Esophagus muscularis mucosa (tissue), 4 donors: ENCODE measurements around the gene HBS1L. TPM values are rescaled to one million over a fixed set of nuclear protein-coding genes. Genes with fewer than 3 reads are reported as not detected.

Experiments used
- DNase-seq: peaks from one replicate; pipeline ENCODE4 v3.0.0-alpha.2; 2017; ENCODE audit errors: extremely low spot score
- H3K27ac ChIP-seq, 4 donors: fragments of 200-600 bp; sonication (generic); replicated peaks in 1 of 4; 1 replicate in 3 of 4; 2 replicates in 1 of 4; pipeline ENCODE4 v1.5.1; 2016 to 2019; ENCODE audit warnings: mild to moderate bottlenecking in 1 of 4
- H3K27me3 ChIP-seq, 4 donors: fragments of 200-600 bp; sonication (generic); one replicate each; pipeline versions ENCODE4 v1.5.1 to v1.6.0; 2016 to 2019
- H3K36me3 ChIP-seq, 4 donors: fragments of 200-600 bp; sonication (generic); one replicate each; pipeline ENCODE4 v1.5.1; 2016 to 2019
- H3K4me1 ChIP-seq, 4 donors: fragments of 200-600 bp; sonication (generic); one replicate each; pipeline ENCODE4 v1.5.1; 2016 to 2019
- H3K4me3 ChIP-seq, 4 donors: fragments of 200-600 bp; sonication (generic); 1 replicate in 2 of 4; 2 replicates in 2 of 4; pipeline ENCODE4 v1.5.1; 2016 to 2019; ENCODE audit warnings: mild to moderate bottlenecking in 4 of 4, moderate library complexity in 1 of 4
- H3K9me3 ChIP-seq, 4 donors: fragments of 200-600 bp; sonication (generic); 1 replicate in 3 of 4; 2 replicates in 1 of 4; pipeline ENCODE4 v1.5.1; 2016 to 2019
- EP300 ChIP-seq: sonication (generic); formaldehyde crosslinking; IDR thresholded peaks from one replicate; pipeline ENCODE4 v1.6.1; 2017; ENCODE audit warnings: antibody characterized with exemption
- POLR2A ChIP-seq: fragments of 450-650 bp; IDR thresholded peaks from one replicate; pipeline ENCODE4 v1.6.1; 2017; ENCODE audit warnings: antibody characterized with exemption, moderate library complexity, mild to moderate bottlenecking, low read depth
- POLR2AphosphoS5 ChIP-seq, 2 donors: sonication (generic); formaldehyde crosslinking; IDR thresholded peaks; one replicate each; pipeline ENCODE4 v1.6.1; 2017; ENCODE audit warnings: antibody characterized with exemption in 2 of 2
- WGBS: methylation state at CpG from one replicate; pipeline ENCODE4 v1.1.5; 2018; 5-methylcytosine and 5-hydroxymethylcytosine counted together
- intact Hi-C: fragments of 100-400 bp; cut with DNase I; formaldehyde crosslinking; loops from one replicate; pipeline ENCODE4 v1.15.1; 2023
- total RNA-seq, 4 donors: library from RNA; depleted of rRNA; stranded (reverse); fragments of >200 nt; gene quantifications; one replicate each; pipeline versions ENCODE4 v1.1.0 to v1.2.1, GENCODE V29; 2016
- TF ChIP-seq, protein P1 (sequence below), 3 experiments: fragments of 200-600 bp in 2 of 3; fragments of 450-650 bp in 1 of 3; sonication (generic) in 2 of 3; IDR thresholded peaks; one replicate each; pipeline ENCODE4 v1.5.1; 2017 to 2019; ENCODE audit warnings: antibody characterized with exemption in 3 of 3, mild to moderate bottlenecking in 2 of 3, moderate library complexity in 1 of 3

The HBS1L gene
- total RNA-seq, 4 donors from 2014 or later = 52.0 to 81.4 (median 58.2) TPM

DNA sequence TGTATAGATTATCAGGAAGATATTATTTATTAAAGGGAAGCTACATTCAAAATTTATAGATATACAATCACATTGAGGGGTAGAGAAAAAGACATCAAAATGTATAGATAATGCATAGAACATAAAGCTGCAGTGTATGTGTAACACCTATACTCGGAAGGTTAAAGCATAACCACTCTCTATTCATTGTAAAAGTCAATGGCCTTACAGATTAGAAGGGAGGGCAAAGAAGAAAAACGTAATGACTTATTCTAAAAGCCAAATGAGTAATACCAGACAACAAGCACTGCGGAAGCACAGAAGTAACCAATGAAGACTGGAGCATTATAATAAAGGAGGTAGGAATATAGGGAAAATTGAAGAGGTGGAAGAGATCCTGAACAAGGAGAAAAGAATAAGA, 11.3 kb downstream of the HBS1L start:
- Histone ChIP-seq H3K27ac (no peak overlapping the region), H3K9me3 (no peaks in the 10 kb centered on the region), H3K4me3 (no peak overlapping the region), H3K27me3 (no peaks in the 10 kb centered on the region), H3K36me3 (peaks cover 0 to 31% (median 14%) of the 10 kb centered on the region in 4 donors), H3K4me1 (peaks cover 4 to 14% (median 8%) of the 10 kb centered on the region in 4 donors)
- intact Hi-C loops = no loop called here
- TF ChIP-seq, protein P1, sequence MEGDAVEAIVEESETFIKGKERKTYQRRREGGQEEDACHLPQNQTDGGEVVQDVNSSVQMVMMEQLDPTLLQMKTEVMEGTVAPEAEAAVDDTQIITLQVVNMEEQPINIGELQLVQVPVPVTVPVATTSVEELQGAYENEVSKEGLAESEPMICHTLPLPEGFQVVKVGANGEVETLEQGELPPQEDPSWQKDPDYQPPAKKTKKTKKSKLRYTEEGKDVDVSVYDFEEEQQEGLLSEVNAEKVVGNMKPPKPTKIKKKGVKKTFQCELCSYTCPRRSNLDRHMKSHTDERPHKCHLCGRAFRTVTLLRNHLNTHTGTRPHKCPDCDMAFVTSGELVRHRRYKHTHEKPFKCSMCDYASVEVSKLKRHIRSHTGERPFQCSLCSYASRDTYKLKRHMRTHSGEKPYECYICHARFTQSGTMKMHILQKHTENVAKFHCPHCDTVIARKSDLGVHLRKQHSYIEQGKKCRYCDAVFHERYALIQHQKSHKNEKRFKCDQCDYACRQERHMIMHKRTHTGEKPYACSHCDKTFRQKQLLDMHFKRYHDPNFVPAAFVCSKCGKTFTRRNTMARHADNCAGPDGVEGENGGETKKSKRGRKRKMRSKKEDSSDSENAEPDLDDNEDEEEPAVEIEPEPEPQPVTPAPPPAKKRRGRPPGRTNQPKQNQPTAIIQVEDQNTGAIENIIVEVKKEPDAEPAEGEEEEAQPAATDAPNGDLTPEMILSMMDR (IDR thresholded peaks at IDR 0.05) = no peak
- TF ChIP-seq EP300 (no peak), POLR2A (no peak), POLR2AphosphoS5 (IDR thresholded peaks at IDR 0.05) (no peak)
- no peak for DNase-seq
- 88% methylated on average over 3 of the region's 3 CpGs for WGBS

DNA sequence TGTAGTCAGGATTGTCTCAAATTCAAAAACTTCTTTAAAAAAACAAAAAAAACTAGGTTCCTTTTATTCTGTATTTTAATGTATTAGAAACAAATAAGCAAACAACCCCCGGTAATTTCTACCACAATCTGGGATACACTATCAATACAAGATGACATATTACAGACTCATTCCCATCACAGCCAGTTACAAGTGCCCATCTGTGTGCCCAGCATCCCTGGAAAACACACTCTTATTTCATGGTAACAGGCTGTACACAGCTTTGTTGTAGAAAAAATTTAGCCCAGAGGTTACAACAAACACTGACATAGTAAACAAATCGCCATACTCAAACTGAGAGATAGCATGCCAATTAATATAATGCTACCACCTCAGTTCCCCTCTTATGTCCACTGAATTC, 16.3 kb downstream of the HBS1L start:
- Histone ChIP-seq H3K36me3 (peaks cover 6 to 54% (median 39%) of the 10 kb centered on the region in 4 donors), H3K4me1 (no peaks in the 10 kb centered on the region), H3K27ac (no peak overlapping the region), H3K9me3 (no peaks in the 10 kb centered on the region), H3K27me3 (no peaks in the 10 kb centered on the region), H3K4me3 (no peak overlapping the region)
- 92% methylated on average over 2 of the region's 2 CpGs for WGBS
- TF ChIP-seq POLR2AphosphoS5 (IDR thresholded peaks at IDR 0.05) (no peak), EP300 (no peak)
- TF ChIP-seq, protein P1 (IDR thresholded peaks at IDR 0.05) = no peak
- intact Hi-C loops = no loop called here
- no peak for DNase-seq

DNA sequence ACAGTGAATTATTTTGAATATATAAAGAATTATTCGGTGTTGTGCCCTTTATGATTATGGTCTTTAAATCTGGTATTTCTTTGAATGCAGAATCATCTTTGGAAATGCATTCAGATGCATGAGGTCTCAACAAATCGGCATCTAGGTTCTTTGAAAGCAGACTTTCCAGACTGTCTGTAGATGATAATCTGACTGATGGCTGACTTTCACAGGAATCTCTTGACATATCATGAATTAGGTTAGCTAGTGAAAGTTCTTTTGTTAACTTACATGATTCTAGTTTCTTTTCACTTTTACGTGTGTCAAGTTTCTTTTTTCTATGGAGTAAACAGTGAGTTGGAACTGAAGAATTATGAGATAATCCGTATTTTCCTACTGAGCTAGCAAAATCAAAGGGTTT, 17.1 kb downstream of the HBS1L start:
- Histone ChIP-seq H3K4me1 (peaks cover 0 to 5% (median 0%) of the 10 kb centered on the region in 4 donors), H3K4me3 (no peak overlapping the region), H3K27ac (no peak overlapping the region), H3K36me3 (peaks cover 6 to 57% (median 39%) of the 10 kb centered on the region in 4 donors), H3K27me3 (no peaks in the 10 kb centered on the region), H3K9me3 (no peaks in the 10 kb centered on the region)
- no peak for DNase-seq
- WGBS = 89% methylated on average over 4 of the region's 4 CpGs
- TF ChIP-seq, protein P1 (IDR thresholded peaks at IDR 0.05) = no peak
- TF ChIP-seq EP300 (no peak), POLR2A (no peak), POLR2AphosphoS5 (IDR thresholded peaks at IDR 0.05) (no peak)
- intact Hi-C loops = no loop called here

DNA sequence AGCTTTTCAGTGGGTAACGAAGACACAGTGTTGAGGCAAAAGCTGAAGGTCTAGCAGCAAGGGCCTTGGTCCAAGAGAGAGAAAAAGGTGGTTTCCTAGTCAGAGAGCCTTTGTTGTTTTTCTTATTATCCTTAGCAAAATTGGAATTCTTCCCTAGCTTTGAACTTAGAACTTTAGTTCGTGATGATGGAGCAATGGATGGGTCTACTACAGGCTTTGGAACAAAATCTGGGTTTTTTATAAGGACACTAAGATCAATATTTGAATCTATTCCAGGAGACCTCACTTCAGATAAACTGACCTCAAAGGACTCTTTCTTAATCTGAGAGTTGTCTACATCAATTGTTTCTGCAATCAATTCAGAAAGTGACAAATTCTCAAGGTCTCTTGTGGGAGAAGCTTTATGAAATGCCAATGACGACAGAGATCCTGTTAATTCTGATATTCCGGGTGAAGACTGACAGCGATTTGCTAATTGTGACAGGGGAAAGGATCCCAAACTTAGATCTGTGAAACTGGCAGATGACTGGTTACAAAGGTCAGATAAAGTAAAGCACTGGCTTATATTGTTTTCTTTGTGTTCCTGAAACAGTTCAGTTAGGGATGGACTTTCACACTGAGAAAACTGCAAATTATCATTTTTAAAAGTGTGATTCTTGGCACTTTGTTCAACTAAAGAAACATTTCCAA, 17.7 kb downstream of the HBS1L start:
- intact Hi-C loops = no loop called here
- DNase-seq = no peak
- Histone ChIP-seq H3K27ac (no peak overlapping the region), H3K4me3 (no peak overlapping the region), H3K9me3 (no peaks in the 10 kb centered on the region), H3K36me3 (peaks cover 6 to 57% (median 39%) of the 10 kb centered on the region in 4 donors), H3K4me1 (peaks cover 0 to 5% (median 0%) of the 10 kb centered on the region in 4 donors), H3K27me3 (no peaks in the 10 kb centered on the region)
- TF ChIP-seq, protein P1 (IDR thresholded peaks at IDR 0.05) = no peak
- no peak for TF ChIP-seq POLR2AphosphoS5 (IDR thresholded peaks at IDR 0.05)
- TF ChIP-seq EP300 = no peak
- TF ChIP-seq POLR2A = no peak
- WGBS = 91% methylated on average over 5 of the region's 5 CpGs
